Motor neuron (in vitro differentiated cells): ENCODE measurements around the gene DEFB131A. TPM values are rescaled to one million over a fixed set of nuclear protein-coding genes. Genes with fewer than 3 reads are reported as not detected.
"Not testable (repeated sequence)": the region's sequence is repeated elsewhere in the genome, so short reads cannot be mapped to it uniquely, and the experiment has no call there.

Experiments
- ATAC-seq, 8 experiments: fragments of 200-7000 bp; cut with Tn5 transposase; replicated peaks in 6 of 8; 2 replicates each; pipeline ENCODE4 v1.8.0; 2021; ENCODE audit warnings: mild to moderate bottlenecking in 8 of 8, moderate library complexity in 8 of 8
- H3K27ac ChIP-seq, 2 donors: fragments of 250-450 bp; sonication (Bioruptor Pico); 2 replicates each; pipeline ENCODE4 v1.9.0; 2021; ENCODE audit warnings: antibody characterized with exemption in 2 of 2, mild to moderate bottlenecking in 2 of 2, moderate library complexity in 1 of 2
- H3K4me1 ChIP-seq, 2 donors: fragments of 250-450 bp; sonication (Bioruptor Pico); replicated peaks in 1 of 2; 2 replicates each; pipeline ENCODE4 v1.6.1; 2021; ENCODE audit warnings: antibody characterized with exemption in 2 of 2, mild to moderate bottlenecking in 2 of 2, moderate library complexity in 1 of 2
- H3K4me3 ChIP-seq, 5 donors: fragments of 250-450 bp; sonication (Bioruptor Pico); 2 replicates each; pipeline ENCODE4 v1.9.0; 2021; ENCODE audit warnings: antibody characterized with exemption in 5 of 5, mild to moderate bottlenecking in 5 of 5, moderate library complexity in 4 of 5
- WGBS, 10 experiments: fragments of 450-650 bp; shearing (Covaris generic); methylation state at CpG; one replicate each; pipeline ENCODE4 v1.0.0; 2022; 5-methylcytosine and 5-hydroxymethylcytosine counted together
- in situ Hi-C, 9 experiments: fragments of 400-800 bp; cut with MboI; loops; one replicate each; pipeline ENCODE4 v1.15.0; 2021; ENCODE audit warnings: low sequenced_read_pairs in 9 of 9, low pct_unique_long_range_greater_than_20kb in 2 of 9; ENCODE audit not compliant: unreplicated experiment in 9 of 9
- total RNA-seq, 8 experiments: library from RNA; unstranded; fragments of 300-600 nt; gene quantifications; 2 replicates each; pipeline versions ENCODE4 v1.2.3 to v1.2.4, GENCODE V29; 2022

The DEFB131A gene
- total RNA-seq, 8 experiments from 2014 or later: not detected

DNA sequence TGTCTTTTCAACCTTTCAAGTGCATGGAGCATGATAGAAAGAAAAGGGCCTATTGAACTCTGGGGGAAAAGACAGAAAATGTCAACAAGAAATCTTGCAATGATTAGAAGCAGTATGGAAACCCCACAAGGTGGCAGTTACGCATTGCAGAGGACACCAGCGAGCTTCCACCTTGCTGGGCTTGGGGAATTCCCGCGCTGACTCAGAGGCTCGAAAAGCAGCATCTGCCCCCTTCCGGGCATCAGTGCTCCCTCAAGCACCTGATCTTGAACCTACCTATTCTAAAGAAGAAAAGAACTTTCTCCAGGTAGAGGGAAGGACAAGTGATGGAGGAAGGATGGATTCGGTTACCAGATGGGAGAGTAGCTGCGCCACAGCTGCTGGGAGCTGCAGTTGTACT, 35.3 kb downstream of the DEFB131A start:
- H3K4me3 ChIP-seq, in situ Hi-C loops, ATAC-seq, H3K4me1 ChIP-seq, H3K27ac ChIP-seq: not testable (repeated sequence)
- no CpG with 5 or more reads among the region's 8 CpGs for WGBS, 10 experiments

DNA sequence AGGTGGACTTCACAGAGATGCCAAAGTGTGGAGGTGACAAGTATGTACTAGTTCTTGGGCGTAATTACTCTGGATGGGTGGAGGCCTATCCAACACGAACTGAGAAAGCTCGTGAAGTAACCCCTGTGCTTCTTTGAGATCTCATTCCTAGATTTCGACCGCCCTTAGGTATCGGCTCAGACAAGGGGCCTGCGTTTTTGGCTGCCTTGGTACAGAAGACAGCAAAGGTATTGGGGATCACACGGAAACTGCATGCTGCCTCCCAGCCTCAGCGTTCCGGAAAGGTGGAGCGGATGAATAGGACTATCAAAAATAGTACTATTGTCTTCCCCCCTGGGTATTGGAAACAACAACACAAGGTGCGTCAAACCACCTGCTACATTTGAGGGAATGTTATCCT, 35.9 kb downstream of the DEFB131A start:
- ATAC-seq: not testable (repeated sequence)

DNA sequence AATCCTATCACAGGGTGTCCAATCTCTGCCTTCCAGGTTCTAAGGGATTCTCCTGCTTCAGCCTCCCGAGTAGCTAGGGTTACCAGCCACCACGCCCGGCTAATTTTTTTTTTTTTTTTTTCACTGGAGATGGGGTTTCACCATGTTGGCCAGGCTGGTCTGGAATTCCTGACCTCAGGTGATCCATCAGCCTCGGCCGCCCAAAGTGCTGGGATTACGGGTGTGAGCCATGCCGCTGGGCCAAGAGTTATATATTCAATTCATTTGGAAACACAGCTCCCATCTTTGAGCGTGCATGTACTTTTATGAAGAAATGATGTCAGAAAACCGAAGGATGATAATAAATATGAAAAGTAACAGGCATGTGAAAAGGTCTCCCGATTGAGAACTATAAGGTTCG, 38.7 kb downstream of the DEFB131A start:
- 0 to 93% (median 70%) methylated on average over 1 to 4 of the region's 11 CpGs; no CpG with 5 or more reads in 3 of the 10 experiments for WGBS, 10 experiments
- H3K27ac ChIP-seq, H3K4me1 ChIP-seq, ATAC-seq, H3K4me3 ChIP-seq, in situ Hi-C loops: not testable (repeated sequence)

More for the DNA sequence above, 35.9 kb downstream of the DEFB131A start:
- H3K27ac ChIP-seq, H3K4me1 ChIP-seq, H3K4me3 ChIP-seq, in situ Hi-C loops: not testable (repeated sequence)
- 51 to 100% (median 91%) methylated on average over 1 to 9 of the region's 12 CpGs; no CpG with 5 or more reads in 1 of the 10 experiments for WGBS, 10 experiments

DNA sequence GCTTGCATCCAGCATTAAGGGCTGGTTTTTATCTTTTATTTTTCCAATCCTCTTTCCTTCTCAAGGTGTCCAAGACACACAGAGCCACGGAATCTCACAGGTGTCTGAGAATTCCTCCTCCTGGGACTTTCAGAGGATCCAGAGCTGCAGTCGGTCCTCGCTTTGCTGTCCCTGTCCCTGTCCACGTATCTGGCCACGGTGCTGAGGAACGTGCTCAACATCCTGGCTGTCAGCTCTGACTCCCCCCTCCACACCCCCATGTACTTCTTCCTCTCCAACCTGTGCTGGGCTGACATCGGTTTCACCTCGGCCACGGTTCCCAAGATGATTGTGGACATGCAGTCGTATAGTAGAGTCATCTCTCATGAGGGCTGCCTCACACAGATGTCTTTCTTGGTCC, 39.5 kb downstream of the DEFB131A start:
- in situ Hi-C loops, H3K4me1 ChIP-seq, H3K4me3 ChIP-seq, H3K27ac ChIP-seq, ATAC-seq: not testable (repeated sequence)
- no CpG with 5 or more reads among the region's 10 CpGs for WGBS, 10 experiments

DNA sequence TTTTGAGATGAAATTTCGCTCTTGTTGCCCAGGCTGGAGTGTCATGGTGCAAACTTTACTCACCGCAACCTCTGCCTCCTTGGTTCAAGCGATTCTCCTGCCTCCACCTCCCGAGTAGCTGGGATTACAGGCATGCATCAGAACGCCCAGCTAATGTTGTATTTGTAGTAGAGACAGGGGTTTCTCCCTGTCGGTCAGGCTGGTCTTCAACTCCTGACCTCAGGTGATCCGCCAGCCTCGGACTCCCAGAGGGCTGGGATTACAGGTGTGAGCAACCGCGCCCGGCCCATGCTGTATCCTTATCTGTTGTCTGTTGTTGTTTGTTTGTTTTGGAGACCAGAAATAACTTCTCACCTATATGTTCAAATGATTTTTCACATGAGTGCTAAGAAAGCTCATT, 42.7 kb downstream of the DEFB131A start:
- H3K4me1 ChIP-seq, ATAC-seq, H3K4me3 ChIP-seq, in situ Hi-C loops, H3K27ac ChIP-seq: not testable (repeated sequence)
- WGBS, 10 experiments: 0 to 60% (median 20%) methylated on average over 1 to 3 of the region's 11 CpGs; no CpG with 5 or more reads in 6 of the 10 experiments

DNA sequence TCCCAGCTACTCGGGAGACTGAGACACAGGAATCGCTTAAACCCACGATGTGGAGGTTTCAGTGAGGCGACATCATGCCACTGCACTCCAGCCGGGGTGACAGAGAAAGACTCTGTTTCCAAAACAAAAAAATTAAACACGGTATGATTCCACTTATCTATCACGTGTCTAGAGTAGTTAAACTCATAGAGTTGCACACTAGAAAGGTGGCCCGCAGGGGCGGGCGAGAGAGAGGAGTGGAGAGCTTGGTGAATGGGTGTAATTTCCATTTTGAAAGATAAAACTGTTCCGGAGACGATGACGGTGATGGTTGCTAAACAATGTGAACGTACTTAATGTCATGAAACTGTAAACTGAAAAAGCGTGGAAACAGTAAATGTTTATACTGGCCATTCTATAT, 44.6 kb downstream of the DEFB131A start:
- 8 to 90% (median 54%) methylated on average over 2 to 7 of the region's 15 CpGs; no CpG with 5 or more reads in 4 of the 10 experiments for WGBS, 10 experiments
- H3K4me3 ChIP-seq, in situ Hi-C loops, ATAC-seq, H3K27ac ChIP-seq, H3K4me1 ChIP-seq: not testable (repeated sequence)

DNA sequence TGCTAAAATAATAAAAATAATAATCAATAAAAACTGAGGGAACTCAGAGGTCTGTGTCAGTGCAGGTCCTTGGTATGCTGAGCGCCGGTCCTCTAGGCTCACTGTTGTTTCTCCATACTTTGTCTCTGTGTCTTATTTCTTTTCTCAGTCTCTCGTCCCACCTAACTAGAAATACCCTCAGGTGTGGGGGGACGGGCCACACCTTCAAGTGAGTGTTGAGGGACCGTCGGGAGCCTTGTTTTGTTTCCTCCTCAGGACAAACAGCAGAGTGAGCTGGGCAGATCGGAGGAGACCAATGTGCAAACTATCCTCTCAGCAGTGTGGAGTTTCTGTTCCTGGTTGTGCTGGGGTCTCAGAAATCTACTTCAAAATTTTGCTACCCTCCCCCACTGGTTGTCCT, 46.3 kb downstream of the DEFB131A start:
- 53 to 86% (median 70%) methylated on average over 1 to 5 of the region's 7 CpGs; no CpG with 5 or more reads in 4 of the 10 experiments for WGBS, 10 experiments
- H3K4me1 ChIP-seq, in situ Hi-C loops, ATAC-seq, H3K27ac ChIP-seq, H3K4me3 ChIP-seq: not testable (repeated sequence)

DNA sequence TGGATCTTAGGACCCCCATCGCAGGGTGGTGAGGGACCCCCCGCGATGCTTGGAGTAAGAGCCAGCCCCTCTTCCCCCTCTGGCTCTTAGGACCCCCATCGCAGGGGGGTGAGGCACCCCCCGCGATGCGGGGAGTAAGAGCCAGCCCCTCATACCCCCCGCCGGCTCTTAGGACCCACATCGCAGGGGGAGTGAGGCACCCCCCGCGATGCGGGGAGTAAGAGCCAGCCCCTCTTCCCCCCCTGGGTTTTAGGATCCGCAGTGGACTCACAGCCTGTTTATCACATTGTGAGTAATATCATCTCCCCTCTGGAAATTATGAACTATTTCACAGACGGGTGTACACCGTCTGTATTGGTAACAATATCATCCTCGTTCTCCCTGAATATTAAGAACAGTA, 46.8 kb downstream of the DEFB131A start:
- ATAC-seq, H3K4me1 ChIP-seq, in situ Hi-C loops, H3K27ac ChIP-seq, H3K4me3 ChIP-seq: not testable (repeated sequence)
- WGBS, 10 experiments: 46 to 61% (median 53%) methylated on average over 2 to 3 of the region's 17 CpGs; no CpG with 5 or more reads in 6 of the 10 experiments

DNA sequence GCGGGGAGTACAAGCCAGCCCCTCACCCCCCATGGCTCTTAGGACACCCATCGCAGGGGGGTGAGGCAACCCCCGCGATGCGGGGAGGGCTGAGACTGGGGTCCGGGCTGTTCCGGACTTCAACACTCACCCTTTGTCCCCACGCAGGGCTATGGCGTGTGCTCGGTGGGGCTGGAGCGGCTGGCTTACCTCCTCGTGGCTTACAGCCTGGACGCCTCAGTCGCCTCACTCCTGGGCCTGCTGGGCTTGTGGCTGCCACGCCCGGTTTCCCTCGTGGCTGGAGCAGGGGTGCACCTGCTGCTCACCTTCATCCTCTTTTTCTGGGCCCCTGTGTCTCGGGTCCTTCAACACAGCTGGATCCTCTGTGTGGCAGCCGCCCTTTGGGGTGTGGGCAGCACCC, 49.4 kb downstream of the DEFB131A start:
- no CpG with 5 or more reads among the region's 19 CpGs for WGBS, 10 experiments
- H3K4me3 ChIP-seq, H3K4me1 ChIP-seq, H3K27ac ChIP-seq, ATAC-seq, in situ Hi-C loops: not testable (repeated sequence)

DNA sequence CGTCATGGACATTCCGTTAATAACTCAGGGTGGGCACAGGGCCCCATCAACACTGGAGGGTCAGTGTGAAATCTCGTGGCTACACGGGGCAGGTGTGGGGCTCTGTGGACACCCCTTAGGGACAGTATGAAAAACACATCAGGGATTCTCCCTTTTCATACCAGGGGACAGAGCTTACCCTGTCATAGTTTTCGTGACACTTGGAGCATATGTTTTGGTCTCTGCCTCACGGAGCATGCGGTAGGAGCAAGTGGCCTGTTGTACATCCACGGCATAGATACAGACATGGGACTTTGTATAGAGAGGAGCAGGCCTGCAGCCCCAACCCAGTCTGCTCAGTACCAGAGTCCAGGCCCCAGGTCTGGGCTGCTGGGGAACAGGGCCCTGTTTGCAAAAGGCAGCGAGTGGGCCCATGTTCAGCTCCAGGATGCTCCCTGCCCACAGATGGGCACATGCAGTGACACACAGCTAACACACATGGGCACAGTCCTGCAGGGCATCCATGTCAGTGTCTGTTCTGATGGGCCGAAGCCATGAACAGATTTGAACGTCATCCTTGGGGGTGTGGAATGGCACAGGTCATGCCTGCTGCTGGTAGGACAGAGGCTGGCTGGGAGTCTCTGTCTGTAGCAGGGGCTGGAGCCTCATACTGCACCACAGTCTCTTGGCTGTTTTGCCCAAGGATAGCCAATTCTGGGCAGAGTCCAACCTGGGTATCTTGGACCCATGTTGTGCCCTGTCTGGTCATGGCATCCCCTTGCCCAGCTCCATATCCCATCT, 50.2 kb downstream of the DEFB131A start:
- WGBS, 10 experiments: 50 to 92% (median 60%) methylated on average over 1 to 2 of the region's 11 CpGs; no CpG with 5 or more reads in 7 of the 10 experiments
- H3K4me1 ChIP-seq, H3K4me3 ChIP-seq, H3K27ac ChIP-seq, in situ Hi-C loops, ATAC-seq: not testable (repeated sequence)

DNA sequence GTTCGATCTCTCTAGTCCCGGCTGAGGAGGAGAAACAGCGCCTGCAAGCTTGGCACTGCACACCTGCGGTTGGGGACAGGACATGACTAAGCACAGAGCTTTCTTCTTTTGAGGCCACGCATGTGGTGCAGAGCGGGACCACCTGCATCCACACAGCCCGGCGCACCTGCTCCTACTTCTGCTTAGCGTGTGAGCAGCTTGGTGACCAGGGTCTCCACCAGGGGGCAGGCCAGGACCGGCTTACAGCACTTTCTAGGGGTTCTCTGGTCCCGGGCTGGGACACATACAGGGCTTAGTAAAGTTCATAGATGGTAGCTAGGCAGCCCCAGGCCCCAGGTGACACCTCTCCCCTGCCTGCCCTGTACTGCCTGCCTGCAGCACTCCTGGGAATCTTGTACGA, 51.2 kb downstream of the DEFB131A start:
- no CpG with 5 or more reads among the region's 12 CpGs for WGBS, 10 experiments
- H3K27ac ChIP-seq, ATAC-seq, H3K4me1 ChIP-seq, H3K4me3 ChIP-seq, in situ Hi-C loops: not testable (repeated sequence)

DNA sequence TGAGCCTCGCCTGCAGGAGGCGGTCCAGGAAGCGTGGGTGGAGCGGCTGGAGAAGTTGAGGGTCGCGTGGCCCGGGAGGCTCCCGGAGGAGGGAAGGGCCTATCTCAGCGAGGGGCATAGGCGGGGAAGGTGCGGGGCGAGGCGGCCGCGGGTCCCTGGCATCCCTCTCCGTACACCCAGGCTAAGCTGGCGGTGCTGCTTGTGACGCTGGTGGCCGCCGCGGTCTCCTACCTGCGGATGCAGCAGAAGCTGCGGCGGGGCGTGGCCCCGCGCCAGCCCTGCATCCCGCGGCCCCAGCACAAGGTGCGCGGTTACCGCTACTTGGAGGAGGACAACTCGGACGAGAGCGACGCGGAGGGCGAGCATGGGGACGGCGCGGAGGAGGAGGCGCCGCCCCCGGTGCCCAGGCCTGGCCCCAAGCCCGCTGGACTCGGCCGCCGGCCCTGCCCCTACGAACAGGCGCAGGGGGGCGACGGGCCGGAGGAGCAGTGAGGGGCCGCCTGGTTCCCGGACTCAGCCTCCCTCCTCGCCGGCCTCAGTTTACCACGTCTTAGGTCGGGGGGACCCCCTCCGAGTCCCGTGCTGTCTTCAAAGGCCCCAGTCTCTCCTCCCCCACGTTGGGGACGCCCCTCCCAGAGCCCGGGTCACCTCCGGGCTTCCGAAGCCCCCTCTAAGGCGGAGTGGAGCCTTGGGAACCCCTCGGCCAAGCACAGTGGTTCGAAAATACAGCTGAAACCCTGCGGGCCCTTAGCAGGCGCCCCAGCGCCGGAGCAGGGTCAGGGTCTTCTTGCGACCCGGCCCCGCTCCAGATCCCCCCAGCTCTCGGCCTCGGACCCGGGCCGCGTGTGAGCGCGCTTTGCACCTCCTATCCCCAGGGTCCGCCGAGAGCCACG, 53.6 kb downstream of the DEFB131A start:
- in situ Hi-C loops, ATAC-seq, H3K27ac ChIP-seq, H3K4me1 ChIP-seq: not testable (repeated sequence)
- WGBS, 10 experiments: no CpG with 5 or more reads among the region's 86 CpGs
- peak overlapping the region in 1 of 5 donors; percentile 10 for H3K4me3 ChIP-seq

DNA sequence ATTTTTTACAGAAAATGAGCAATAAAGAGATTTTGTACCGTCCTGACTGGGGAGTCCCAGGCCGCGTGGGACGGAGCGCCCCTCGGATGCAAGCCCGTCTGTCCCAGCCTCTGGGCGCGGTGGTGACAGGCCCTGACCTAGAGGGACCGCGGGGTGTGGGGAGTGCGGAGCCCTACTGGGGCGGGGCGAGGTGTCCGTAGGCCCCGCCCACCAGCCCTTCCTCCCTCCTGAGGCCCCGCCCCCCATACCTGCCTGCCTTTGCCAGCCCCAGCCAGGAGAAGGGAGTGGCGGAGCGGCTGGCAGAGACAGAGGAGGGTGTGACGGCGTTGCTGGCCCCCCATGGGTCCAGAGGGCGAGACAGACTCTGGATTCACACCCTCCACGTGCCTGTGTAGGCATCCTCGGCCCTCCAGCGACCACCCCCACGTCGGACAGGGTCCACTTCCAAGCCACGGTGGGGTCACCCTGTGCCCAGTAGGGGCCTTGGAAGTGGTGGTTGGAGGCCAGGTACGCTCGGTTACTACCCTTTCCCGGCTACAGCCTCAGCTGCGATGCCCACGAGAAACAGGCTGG, 54.3 kb downstream of the DEFB131A start:
- ATAC-seq, in situ Hi-C loops, H3K27ac ChIP-seq, H3K4me3 ChIP-seq, H3K4me1 ChIP-seq: not testable (repeated sequence)
- WGBS, 10 experiments: 37% methylated on average over 8 of the region's 33 CpGs; no CpG with 5 or more reads in 9 of the 10 experiments
